Liver (tissue), 3 donors: ENCODE measurements around the gene NOL9.

Experiments used
- EGR1 ChIP-seq, 2 donors: IDR thresholded peaks; 2 replicates each; pipeline ENCODE4 v1.6.1; 2016 to 2018; ENCODE audit warnings: antibody characterized with exemption in 2 of 2, low read depth in 2 of 2
- FOXA1 ChIP-seq: IDR thresholded peaks from 2 replicates; pipeline ENCODE4 v1.6.1; 2016; ENCODE audit warnings: antibody characterized with exemption
- TF ChIP-seq, protein P1 (sequence below): fragments of 150-350 bp; IDR thresholded peaks from 2 replicates; pipeline ENCODE4 v1.5.1; 2017; ENCODE audit warnings: improper control_type of control experiment, low read depth, low read length; ENCODE audit not compliant: missing input control
- donor health status: healthy.
- donor health status: healthy.

DNA sequence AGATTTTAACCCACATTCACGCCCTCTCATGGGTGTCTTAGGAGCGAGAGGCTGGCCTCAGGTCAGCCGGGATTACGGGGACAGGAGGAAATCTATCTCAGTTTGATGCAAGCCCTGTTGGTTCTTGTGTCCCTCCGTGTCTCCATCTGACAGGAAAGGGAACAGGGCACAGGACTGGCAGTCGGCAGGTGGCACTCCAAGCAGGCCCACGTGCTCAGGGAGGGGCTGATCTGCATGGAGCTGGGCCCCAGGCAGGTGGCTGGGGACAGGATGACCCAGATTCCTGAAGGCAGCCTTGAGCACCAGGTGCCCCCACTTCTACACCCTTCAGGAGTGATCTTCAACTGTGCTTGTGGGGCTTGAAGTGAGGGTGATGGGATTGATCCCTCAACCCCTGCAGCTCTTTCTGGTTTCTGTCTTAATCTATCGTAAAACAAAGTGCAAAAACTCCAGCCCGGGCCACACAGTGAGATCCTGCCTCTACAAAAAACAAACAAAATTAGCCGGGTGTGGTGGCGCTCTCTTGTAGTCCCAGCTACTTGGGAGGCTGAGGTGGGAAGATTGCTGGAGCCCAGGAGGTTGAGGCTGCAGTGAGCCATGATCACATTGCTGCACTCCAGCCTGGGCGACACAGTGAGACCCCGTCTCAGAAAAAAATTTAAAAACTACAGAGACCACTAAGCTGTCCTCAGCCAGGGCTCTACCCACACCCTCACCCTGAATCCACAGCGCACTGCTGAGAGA lies 71.1 kb downstream of the NOL9 start:
- no peak for TF ChIP-seq FOXA1
- TF ChIP-seq, protein P1, sequence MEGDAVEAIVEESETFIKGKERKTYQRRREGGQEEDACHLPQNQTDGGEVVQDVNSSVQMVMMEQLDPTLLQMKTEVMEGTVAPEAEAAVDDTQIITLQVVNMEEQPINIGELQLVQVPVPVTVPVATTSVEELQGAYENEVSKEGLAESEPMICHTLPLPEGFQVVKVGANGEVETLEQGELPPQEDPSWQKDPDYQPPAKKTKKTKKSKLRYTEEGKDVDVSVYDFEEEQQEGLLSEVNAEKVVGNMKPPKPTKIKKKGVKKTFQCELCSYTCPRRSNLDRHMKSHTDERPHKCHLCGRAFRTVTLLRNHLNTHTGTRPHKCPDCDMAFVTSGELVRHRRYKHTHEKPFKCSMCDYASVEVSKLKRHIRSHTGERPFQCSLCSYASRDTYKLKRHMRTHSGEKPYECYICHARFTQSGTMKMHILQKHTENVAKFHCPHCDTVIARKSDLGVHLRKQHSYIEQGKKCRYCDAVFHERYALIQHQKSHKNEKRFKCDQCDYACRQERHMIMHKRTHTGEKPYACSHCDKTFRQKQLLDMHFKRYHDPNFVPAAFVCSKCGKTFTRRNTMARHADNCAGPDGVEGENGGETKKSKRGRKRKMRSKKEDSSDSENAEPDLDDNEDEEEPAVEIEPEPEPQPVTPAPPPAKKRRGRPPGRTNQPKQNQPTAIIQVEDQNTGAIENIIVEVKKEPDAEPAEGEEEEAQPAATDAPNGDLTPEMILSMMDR: no peak
- no peak for TF ChIP-seq EGR1 (IDR thresholded peaks at IDR 0.05; ENCODE audit: low read depth in 2 of 2)
